ENCODE measurements around the gene F12.
A peak's percentile ranks its signal among the peaks of the same experiment; 100 is the strongest.

F12 gene

GRCh38 chr5:177402271-177403043 is 6.9 kb downstream of the F12 start:
- TF ChIP-seq, protein P1, sequence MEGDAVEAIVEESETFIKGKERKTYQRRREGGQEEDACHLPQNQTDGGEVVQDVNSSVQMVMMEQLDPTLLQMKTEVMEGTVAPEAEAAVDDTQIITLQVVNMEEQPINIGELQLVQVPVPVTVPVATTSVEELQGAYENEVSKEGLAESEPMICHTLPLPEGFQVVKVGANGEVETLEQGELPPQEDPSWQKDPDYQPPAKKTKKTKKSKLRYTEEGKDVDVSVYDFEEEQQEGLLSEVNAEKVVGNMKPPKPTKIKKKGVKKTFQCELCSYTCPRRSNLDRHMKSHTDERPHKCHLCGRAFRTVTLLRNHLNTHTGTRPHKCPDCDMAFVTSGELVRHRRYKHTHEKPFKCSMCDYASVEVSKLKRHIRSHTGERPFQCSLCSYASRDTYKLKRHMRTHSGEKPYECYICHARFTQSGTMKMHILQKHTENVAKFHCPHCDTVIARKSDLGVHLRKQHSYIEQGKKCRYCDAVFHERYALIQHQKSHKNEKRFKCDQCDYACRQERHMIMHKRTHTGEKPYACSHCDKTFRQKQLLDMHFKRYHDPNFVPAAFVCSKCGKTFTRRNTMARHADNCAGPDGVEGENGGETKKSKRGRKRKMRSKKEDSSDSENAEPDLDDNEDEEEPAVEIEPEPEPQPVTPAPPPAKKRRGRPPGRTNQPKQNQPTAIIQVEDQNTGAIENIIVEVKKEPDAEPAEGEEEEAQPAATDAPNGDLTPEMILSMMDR (conservative IDR thresholded peaks at IDR 0.05), result peak; percentile 80
- peak overlapping the region; percentile 99 for H3K27ac ChIP-seq

GRCh38 chr5:177399997-177400868 is 9.1 kb downstream of the F12 start, which contains the start of gene PFN3:
Gene PFN3, minus strand, starts transcription at chr5:177400661. Its CDS starts 85 bp downstream, at chr5:177400576.
- peak within 1 kb of the TSS; percentile 99 for H3K27ac ChIP-seq
- TF ChIP-seq, protein P1 (conservative IDR thresholded peaks at IDR 0.05), result no peak

DNA sequence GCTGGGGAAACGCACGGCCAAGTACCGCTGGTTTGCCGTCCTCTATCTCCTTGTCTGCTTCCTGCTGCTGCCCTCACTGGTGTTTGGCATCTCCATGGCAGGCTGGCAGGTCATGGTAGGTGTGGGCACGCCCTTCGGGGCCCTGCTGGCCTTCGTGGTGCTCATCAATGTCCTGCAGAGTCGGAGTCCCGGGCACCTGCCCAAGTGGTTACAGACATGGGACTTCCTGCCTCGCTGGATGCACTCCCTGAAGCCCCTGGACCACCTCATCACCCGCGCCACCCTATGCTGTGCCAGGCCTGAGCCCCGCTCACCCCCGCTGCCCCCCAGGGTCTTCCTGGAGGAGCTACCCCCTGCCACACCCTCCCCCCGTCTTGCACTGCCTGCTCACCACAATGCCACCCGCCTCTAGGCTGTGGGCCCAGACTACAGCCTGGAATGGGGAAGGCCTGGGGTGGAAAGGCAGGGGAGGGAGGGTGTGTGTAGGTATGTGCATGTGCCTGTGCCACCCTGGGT is 11.4 kb downstream of the F12 start:
- H3K27ac ChIP-seq, result no peak overlapping the region
- TF ChIP-seq, protein P1 (conservative IDR thresholded peaks at IDR 0.05), result no peak

DNA sequence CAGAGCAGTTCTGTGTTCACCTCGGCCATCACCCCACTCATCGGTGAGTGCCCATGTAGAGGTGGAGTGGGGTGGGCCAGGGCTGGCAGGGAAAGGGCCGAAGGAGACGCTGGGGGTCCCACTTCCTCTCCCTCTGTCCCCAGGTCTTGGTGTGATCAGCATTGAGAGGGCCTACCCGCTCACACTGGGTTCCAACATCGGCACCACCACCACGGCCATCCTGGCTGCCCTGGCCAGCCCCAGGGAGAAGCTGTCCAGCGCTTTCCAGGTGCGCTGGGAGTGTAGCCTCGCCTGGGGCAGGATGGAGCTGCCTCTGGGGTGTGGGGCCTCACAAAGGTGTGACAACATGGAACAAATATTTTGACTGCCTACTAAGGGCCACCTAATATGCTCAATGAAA is 12.6 kb downstream of the F12 start:
- TF ChIP-seq, protein P1 (conservative IDR thresholded peaks at IDR 0.05), result no peak
- no peak overlapping the region for H3K27ac ChIP-seq

DNA sequence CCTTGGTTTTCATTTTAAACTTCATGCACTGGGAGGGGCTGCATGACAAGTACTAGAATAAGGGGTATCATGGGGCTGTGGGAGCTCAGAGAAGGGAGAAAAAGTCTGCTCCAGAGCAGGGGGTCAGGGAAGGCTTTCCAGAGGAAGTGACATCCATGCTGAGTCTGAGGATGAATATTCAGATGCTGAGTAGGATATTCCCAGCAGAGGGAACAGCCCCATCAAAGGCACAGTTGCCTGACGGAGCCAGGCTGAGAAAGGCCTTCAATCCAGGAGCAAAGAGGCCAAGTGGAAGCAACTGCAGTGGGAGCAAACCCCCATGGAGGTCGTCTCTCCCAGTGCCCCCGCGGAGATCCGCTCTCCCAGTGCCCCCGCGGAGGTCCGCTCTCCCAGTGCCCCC is 13.3 kb downstream of the F12 start:
- TF ChIP-seq, protein P1 (conservative IDR thresholded peaks at IDR 0.05), result no peak
- no peak overlapping the region for H3K27ac ChIP-seq

DNA sequence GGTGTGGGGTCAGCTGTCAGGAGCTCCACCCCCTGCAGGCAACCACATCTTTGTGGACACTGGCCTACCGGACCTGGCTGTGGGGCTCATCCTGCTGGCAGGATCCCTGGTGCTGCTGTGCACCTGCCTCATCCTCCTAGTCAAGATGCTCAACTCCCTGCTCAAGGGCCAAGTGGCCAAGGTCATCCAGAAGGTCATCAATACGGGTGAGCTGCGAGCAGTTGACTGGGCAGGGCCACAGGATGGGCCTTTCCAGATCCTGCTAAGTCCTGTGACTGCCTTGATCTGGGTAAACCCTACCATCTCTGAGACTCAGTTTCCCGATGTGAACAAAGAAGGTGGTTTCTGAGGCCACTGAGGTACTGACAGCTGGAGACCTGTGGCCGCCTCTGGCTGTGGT is 15.4 kb downstream of the F12 start:
- TF ChIP-seq, protein P1 (conservative IDR thresholded peaks at IDR 0.05), result no peak
- no peak overlapping the region for H3K27ac ChIP-seq

- TF ChIP-seq, protein P1 (conservative IDR thresholded peaks at IDR 0.05), result no peak
- H3K27ac ChIP-seq, result no peak overlapping the region
Observed at GRCh38 chr5:177393206-177393765, 16.1 kb downstream of the F12 start.
